ENCODE measurements around the gene POU2F2. TPM values are rescaled to one million over a fixed set of nuclear protein-coding genes. Genes with fewer than 3 reads are reported as not detected.

The POU2F2 gene
- total and polyA plus RNA-seq, 10 donors, result 22.3 to 67.4 (median 40.0) TPM

- Histone ChIP-seq H3K27ac (no peak overlapping the region), H3K36me3 (no peaks in the 10 kb centered on the region), H3K9me3 (no peaks in the 10 kb centered on the region), H3K4me3 (no peak overlapping the region), H3K27me3 (replicated peaks in 1 of 7) (peaks cover 0 to 4% (median 0%) of the 10 kb centered on the region in 7 donors), H3K4me1 (peaks cover 0 to 2% (median 0%) of the 10 kb centered on the region in 6 donors)
- TF ChIP-seq POLR2A (IDR thresholded peaks at IDR 0.05), result no peak
- TF ChIP-seq CTCF (IDR thresholded peaks at IDR 0.05 in 8 of 11, conservative IDR thresholded peaks at IDR 0.05 in 3 of 11), result no peak
- no peak for TF ChIP-seq POLR2AphosphoS5 (IDR thresholded peaks at IDR 0.05)
- intact Hi-C loops (cut with DNase I; ENCODE audit: low total_unique reads), result no loop called here
- no peak for DNase-seq
These were observed 92.2 kb downstream of the POU2F2 start for GRCh38 chr19:42040031-42040430.

GRCh38 chr19:42038666-42039065, 93.6 kb downstream of the POU2F2 start:
- Histone ChIP-seq H3K9me3 (no peaks in the 10 kb centered on the region), H3K36me3 (no peaks in the 10 kb centered on the region), H3K27ac (no peak overlapping the region), H3K4me1 (peaks cover 0 to 8% (median 0%) of the 10 kb centered on the region in 6 donors), H3K4me3 (no peak overlapping the region), H3K27me3 (replicated peaks in 1 of 7) (peaks cover 0 to 4% (median 0%) of the 10 kb centered on the region in 7 donors)
- WGBS, 5 donors, result 62 to 90% (median 80%) methylated on average over 6 of the region's 6 CpGs
- DNase-seq, result no peak
- intact Hi-C loops (cut with DNase I; ENCODE audit: low total_unique reads), result no loop called here
- TF ChIP-seq POLR2AphosphoS5 (IDR thresholded peaks at IDR 0.05) (no peak), CTCF (IDR thresholded peaks at IDR 0.05 in 8 of 11, conservative IDR thresholded peaks at IDR 0.05 in 3 of 11) (no peak), POLR2A (IDR thresholded peaks at IDR 0.05) (no peak)

DNA sequence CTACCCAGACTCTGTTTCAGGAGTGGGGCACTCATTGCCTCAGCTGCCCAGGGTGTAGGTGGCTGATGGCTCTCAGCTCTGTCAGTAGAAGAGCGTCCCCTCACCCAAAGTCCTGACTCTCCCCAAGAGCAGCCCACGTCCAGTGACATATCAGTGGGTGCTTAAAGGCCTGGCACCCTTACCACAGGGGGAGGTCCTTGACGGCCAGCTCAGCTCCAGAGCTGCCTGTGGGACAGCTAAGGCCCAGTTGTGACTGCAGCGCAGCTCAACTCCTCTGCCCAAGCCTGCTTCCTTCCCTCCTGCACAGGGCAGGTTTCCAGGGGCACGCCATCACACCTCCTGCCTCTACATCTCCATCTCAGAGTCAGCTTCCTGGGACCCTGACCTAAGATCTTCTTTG, 94.6 kb downstream of the POU2F2 start:
- no peaks in the 10 kb centered on the region for H3K9me3 ChIP-seq
- H3K4me1 ChIP-seq, result peaks cover 0 to 8% (median 0%) of the 10 kb centered on the region in 6 donors
- no peak overlapping the region for H3K27ac ChIP-seq
- H3K36me3 ChIP-seq, result no peaks in the 10 kb centered on the region
- TF ChIP-seq POLR2A (IDR thresholded peaks at IDR 0.05) (no peak), CTCF (IDR thresholded peaks at IDR 0.05 in 8 of 11, conservative IDR thresholded peaks at IDR 0.05 in 3 of 11) (no peak), POLR2AphosphoS5 (IDR thresholded peaks at IDR 0.05) (no peak)
- WGBS, 5 donors, result 80 to 94% (median 87%) methylated on average over 2 to 5 of the region's 5 CpGs
- no peak overlapping the region for H3K4me3 ChIP-seq
- DNase-seq, result no peak
- peaks cover 0 to 4% (median 0%) of the 10 kb centered on the region in 7 donors for H3K27me3 ChIP-seq (replicated peaks in 1 of 7)
- intact Hi-C loops (cut with DNase I; ENCODE audit: low total_unique reads), result no loop called here

Small RNA genes within 50 kb of the gene (microRNA-seq; reads per million reads assigned to microRNA genes)
- gene MIR4323, result 0 reads per million in 3 donors

Small RNA genes within 50 kb of the gene (small RNA-seq; reads per million reads assigned to genes)
- 0 reads per million in 4 donors for gene MIR4323

Other genes with a start within 250 kb of the POU2F2 start
- 100 to 1,000 TPM; 238 to 473 (median 382) TPM for gene ARHGEF1, start 249.3 kb downstream of the POU2F2 start, total RNA-seq
- gene ARHGEF1, start 249.3 kb downstream of the POU2F2 start, polyA plus RNA-seq, result 100 to 1,000 TPM; 314 to 543 (median 478) TPM
- gene ERFL, start 204.0 kb downstream of the POU2F2 start, total RNA-seq, result 1 to 10 TPM in 5 of 7 donors, under 1 TPM in 2; 0.46 to 3.0 (median 1.6) TPM
- 1 to 10 TPM; 2.2 to 2.4 (median 2.2) TPM for gene ERFL, start 204.0 kb downstream of the POU2F2 start, polyA plus RNA-seq
- 100 to 1,000 TPM in 5 of 7 donors, 10 to 100 TPM in 2; 85.6 to 154 (median 123) TPM for gene RABAC1, start 173.1 kb downstream of the POU2F2 start, total RNA-seq
- gene RABAC1, start 173.1 kb downstream of the POU2F2 start, polyA plus RNA-seq, result 100 to 1,000 TPM; 110 to 165 (median 145) TPM
- 1 to 10 TPM in 5 of 7 donors, under 1 TPM in 2; 0.72 to 2.2 (median 1.9) TPM for gene ATP1A3, start 138.2 kb downstream of the POU2F2 start, total RNA-seq
- under 1 TPM; 0.39 to 0.83 (median 0.53) TPM for gene ATP1A3, start 138.2 kb downstream of the POU2F2 start, polyA plus RNA-seq
- gene GRIK5, start 62.2 kb downstream of the POU2F2 start, total RNA-seq, result 1 to 10 TPM in 6 of 7 donors, under 1 TPM in 1; 0.98 to 4.7 (median 2.2) TPM
- 1 to 10 TPM in 2 of 3 donors, under 1 TPM in 1; 0.94 to 1.4 (median 1.4) TPM for gene GRIK5, start 62.2 kb downstream of the POU2F2 start, polyA plus RNA-seq
- gene ZNF574, start 56.3 kb downstream of the POU2F2 start, total RNA-seq, result 10 to 100 TPM; 12.0 to 21.0 (median 17.4) TPM
- 10 to 100 TPM in 1 of 3 donors, 1 to 10 TPM in 2; 4.7 to 10.5 (median 4.9) TPM for gene ZNF574, start 56.3 kb downstream of the POU2F2 start, polyA plus RNA-seq
- 10 to 100 TPM; 43.3 to 73.9 (median 48.5) TPM for gene DEDD2, start 85.2 kb upstream of the POU2F2 start, total RNA-seq
- gene DEDD2, start 85.2 kb upstream of the POU2F2 start, polyA plus RNA-seq, result 10 to 100 TPM; 24.7 to 52.1 (median 29.4) TPM
- 10 to 100 TPM in 4 of 7 donors, 1 to 10 TPM in 3; 6.5 to 15.0 (median 10.2) TPM for gene ZNF526, start 87.9 kb upstream of the POU2F2 start, total RNA-seq
- 1 to 10 TPM; 1.9 to 6.1 (median 2.8) TPM for gene ZNF526, start 87.9 kb upstream of the POU2F2 start, polyA plus RNA-seq
- 10 to 100 TPM; 20.8 to 33.1 (median 31.1) TPM for gene GSK3A, start 110.2 kb upstream of the POU2F2 start, total RNA-seq
- gene GSK3A, start 110.2 kb upstream of the POU2F2 start, polyA plus RNA-seq, result 10 to 100 TPM; 22.7 to 39.3 (median 26.4) TPM
- 10 to 100 TPM; 36.8 to 73.1 (median 56.4) TPM for gene ERF, start 122.7 kb upstream of the POU2F2 start, total RNA-seq
- 10 to 100 TPM; 13.5 to 49.7 (median 17.7) TPM for gene ERF, start 122.7 kb upstream of the POU2F2 start, polyA plus RNA-seq
- 100 to 1,000 TPM in 1 of 7 donors, 10 to 100 TPM in 6; 63.8 to 100 (median 76.7) TPM for gene CIC, start 136.8 kb upstream of the POU2F2 start, total RNA-seq
- gene CIC, start 136.8 kb upstream of the POU2F2 start, polyA plus RNA-seq, result 10 to 100 TPM; 12.5 to 43.6 (median 16.8) TPM
- gene PRR19, start 169.7 kb upstream of the POU2F2 start, total RNA-seq, result 1 to 10 TPM in 2 of 7 donors, under 1 TPM in 3, not detected in 2; 0.46 to 1.2 (median 0.60) TPM
- under 1 TPM; 0.33 to 0.61 (median 0.49) TPM for gene PRR19, start 169.7 kb upstream of the POU2F2 start, polyA plus RNA-seq
- 10 to 100 TPM; 13.7 to 20.3 (median 15.5) TPM for gene PAFAH1B3, start 170.2 kb upstream of the POU2F2 start, total RNA-seq
- 10 to 100 TPM; 24.3 to 34.3 (median 29.9) TPM for gene PAFAH1B3, start 170.2 kb upstream of the POU2F2 start, polyA plus RNA-seq
- 1 to 10 TPM in 2 of 7 donors, under 1 TPM in 4, not detected in 1; 0.28 to 2.3 (median 0.79) TPM for gene TMEM145, start 180.9 kb upstream of the POU2F2 start, total RNA-seq
- gene TMEM145, start 180.9 kb upstream of the POU2F2 start, polyA plus RNA-seq, result under 1 TPM; 0.13 to 0.43 (median 0.21) TPM
- 10 to 100 TPM; 15.3 to 26.2 (median 22.5) TPM for gene MEGF8, start 193.2 kb upstream of the POU2F2 start, total RNA-seq
- 10 to 100 TPM in 1 of 3 donors, 1 to 10 TPM in 2; 2.3 to 11.0 (median 2.5) TPM for gene MEGF8, start 193.2 kb upstream of the POU2F2 start, polyA plus RNA-seq